Progenitor cell of endocrine pancreas (in vitro differentiated cells): ENCODE results near the gene BSN. TPM values are rescaled to one million over a fixed set of nuclear protein-coding genes. Genes with fewer than 3 reads are reported as not detected.

Source experiments
- DNase-seq: peaks from one replicate; pipeline ENCODE4 v3.0.0; 2021; ENCODE audit warnings: low spot score; ENCODE audit not compliant: unreplicated experiment
- H3K27ac Mint-ChIP-seq: 2 replicates; pipeline ENCODE4 v1.8.0; 2021; ENCODE audit warnings: mild to moderate bottlenecking, moderate library complexity, mixed read lengths
- H3K27me3 Mint-ChIP-seq: 2 replicates; pipeline ENCODE4 v1.8.0; 2021; ENCODE audit warnings: mixed read lengths
- H3K36me3 Mint-ChIP-seq: 2 replicates; pipeline ENCODE4 v1.8.0; 2022; ENCODE audit warnings: mixed read lengths; ENCODE audit not compliant: insufficient read depth
- H3K4me1 Mint-ChIP-seq: 2 replicates; pipeline ENCODE4 v1.8.0; 2021; ENCODE audit warnings: low read depth, mixed read lengths
- H3K4me3 Mint-ChIP-seq: 2 replicates; pipeline ENCODE4 v1.8.0; 2021; ENCODE audit warnings: low read depth, mild to moderate bottlenecking, moderate library complexity, mixed read lengths
- H3K9me3 Mint-ChIP-seq: 2 replicates; pipeline ENCODE4 v1.8.0; 2021; ENCODE audit warnings: low read depth, mixed read lengths
- total RNA-seq: library from RNA; stranded (reverse); gene quantifications from 2 replicates; pipeline ENCODE4 v1.2.1, GENCODE V29; 2021
- TF ChIP-seq, protein P1 (sequence below): fragments of 200-600 bp; sonication (generic); IDR thresholded peaks from one replicate; pipeline ENCODE4 v1.5.0; 2021; ENCODE audit warnings: antibody characterized with exemption, mild to moderate bottlenecking; ENCODE audit not compliant: unreplicated experiment

The BSN gene
- total RNA-seq, 1 donor from 2014 or later = 3.8 TPM

DNA sequence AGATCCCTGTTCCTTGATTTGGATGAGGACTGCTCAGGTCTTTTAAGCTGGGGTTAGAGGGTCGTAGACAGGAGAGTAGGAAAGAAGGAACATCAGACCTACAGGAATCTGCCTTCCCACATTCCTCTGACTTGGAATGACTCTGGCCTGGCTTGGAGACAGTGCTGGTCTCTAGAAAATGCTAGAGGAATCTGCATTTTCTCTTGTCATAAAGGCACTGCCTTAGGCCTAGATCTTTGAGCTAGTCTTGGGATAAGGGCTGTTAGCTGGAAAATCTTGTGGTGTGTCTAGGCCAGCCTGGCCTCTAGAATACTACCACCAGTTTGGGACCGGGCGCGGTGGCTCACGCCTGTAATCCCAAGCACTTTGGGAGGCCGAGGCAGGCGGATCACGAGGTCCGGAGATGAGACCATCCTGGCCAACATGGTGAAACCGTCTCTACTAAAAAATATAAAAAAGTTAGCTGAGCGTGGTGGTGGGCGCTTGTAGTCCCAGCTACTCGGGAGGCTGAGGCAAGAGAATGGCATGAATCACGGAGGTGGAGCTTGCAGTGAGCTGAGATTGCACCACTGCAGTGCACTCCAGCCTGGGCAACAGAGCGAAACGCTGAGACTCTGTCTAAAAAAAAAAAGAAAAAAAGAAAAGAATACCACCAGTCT, 17.3 kb upstream of the BSN start:
- H3K27ac Mint-ChIP-seq = peak overlapping the region; percentile 24
- no peaks in the 10 kb centered on the region for H3K27me3 Mint-ChIP-seq
- no peak overlapping the region for H3K4me3 Mint-ChIP-seq
- no peaks in the 10 kb centered on the region for H3K36me3 Mint-ChIP-seq
- DNase-seq = no peak
- H3K9me3 Mint-ChIP-seq = no peaks in the 10 kb centered on the region
- peaks cover 14% of the 10 kb centered on the region for H3K4me1 Mint-ChIP-seq
- TF ChIP-seq, protein P1, sequence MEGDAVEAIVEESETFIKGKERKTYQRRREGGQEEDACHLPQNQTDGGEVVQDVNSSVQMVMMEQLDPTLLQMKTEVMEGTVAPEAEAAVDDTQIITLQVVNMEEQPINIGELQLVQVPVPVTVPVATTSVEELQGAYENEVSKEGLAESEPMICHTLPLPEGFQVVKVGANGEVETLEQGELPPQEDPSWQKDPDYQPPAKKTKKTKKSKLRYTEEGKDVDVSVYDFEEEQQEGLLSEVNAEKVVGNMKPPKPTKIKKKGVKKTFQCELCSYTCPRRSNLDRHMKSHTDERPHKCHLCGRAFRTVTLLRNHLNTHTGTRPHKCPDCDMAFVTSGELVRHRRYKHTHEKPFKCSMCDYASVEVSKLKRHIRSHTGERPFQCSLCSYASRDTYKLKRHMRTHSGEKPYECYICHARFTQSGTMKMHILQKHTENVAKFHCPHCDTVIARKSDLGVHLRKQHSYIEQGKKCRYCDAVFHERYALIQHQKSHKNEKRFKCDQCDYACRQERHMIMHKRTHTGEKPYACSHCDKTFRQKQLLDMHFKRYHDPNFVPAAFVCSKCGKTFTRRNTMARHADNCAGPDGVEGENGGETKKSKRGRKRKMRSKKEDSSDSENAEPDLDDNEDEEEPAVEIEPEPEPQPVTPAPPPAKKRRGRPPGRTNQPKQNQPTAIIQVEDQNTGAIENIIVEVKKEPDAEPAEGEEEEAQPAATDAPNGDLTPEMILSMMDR = no peak

DNA sequence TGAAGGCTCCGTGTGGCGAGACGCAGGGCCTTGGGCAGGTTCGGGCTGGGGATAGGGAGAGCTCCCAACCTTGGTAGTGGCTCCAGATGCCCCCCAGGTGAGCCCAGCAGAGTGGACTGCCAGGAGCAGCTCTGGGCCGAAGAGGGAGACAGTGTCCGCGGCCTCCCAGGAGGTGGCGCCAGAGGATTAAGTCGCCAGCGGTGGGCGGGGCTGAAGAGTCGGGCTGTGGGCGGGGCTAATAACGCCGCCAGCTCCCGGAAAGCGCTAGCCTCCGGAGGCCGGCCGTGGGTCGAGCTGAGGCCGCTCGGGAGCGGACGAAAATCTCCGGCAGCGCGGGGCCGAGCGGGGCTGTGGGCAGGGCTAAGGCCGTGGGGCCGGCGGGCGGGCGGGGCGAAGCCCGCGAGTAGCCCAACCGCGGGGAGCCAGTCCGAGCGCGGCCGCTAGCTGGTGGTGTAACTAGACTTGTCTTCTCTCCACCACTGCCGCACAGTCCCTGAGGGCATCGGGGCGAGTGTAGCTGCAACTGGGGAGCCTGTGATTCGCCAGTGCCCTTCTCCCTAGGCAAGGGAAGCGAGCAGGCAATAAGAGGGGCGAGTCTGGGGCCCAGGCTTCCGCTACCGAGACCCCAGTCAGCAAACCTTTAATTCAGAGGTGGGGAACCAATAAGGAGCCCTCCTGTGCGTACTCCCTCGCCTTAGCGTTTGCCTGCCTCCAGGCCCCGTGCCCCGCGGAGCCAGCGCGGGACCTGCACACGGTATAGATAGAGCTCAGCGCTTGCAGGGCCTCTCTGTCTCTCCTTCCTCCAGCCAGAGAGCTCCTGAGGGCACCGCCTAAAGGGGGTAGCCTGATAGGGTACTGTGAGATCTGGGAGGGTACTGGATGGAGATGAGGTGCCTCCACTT, 14.4 kb upstream of the BSN start:
- TF ChIP-seq, protein P1 = peak; percentile 90
- peak; percentile 95 for DNase-seq
- Mint-ChIP-seq H3K4me3 (peak overlapping the region; percentile 72), H3K36me3 (no peaks in the 10 kb centered on the region), H3K4me1 (peaks cover 10% of the 10 kb centered on the region), H3K27ac (peak overlapping the region; percentile 86), H3K27me3 (peaks cover 18% of the 10 kb centered on the region), H3K9me3 (no peaks in the 10 kb centered on the region)

DNA sequence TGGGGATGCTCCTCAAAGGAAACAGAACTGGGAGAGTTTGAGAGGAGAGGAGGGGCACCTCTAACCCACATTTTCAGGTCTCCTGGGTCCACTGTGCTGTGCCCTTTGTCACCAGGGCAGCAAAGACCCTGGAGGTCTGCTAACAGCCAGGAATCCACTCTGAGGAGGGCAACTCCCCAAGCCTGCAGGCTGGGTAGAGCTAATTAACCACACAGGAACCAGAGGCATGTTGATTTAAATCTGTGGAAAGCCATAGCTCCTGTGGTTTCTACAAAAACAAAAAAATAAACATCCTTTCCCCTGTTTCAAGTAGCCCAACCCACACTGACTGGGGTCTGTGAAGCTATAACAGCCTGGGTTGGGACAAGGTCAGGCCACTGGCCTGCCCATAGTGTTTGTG, 2.2 kb upstream of the BSN start:
- H3K36me3 Mint-ChIP-seq = no peaks in the 10 kb centered on the region
- H3K27ac Mint-ChIP-seq = peak overlapping the region; percentile 82
- H3K4me3 Mint-ChIP-seq = peak overlapping the region; percentile 50
- H3K4me1 Mint-ChIP-seq = peaks cover 14% of the 10 kb centered on the region
- TF ChIP-seq, protein P1 = no peak
- H3K9me3 Mint-ChIP-seq = no peaks in the 10 kb centered on the region
- DNase-seq = no peak
- H3K27me3 Mint-ChIP-seq = peaks cover 21% of the 10 kb centered on the region

DNA sequence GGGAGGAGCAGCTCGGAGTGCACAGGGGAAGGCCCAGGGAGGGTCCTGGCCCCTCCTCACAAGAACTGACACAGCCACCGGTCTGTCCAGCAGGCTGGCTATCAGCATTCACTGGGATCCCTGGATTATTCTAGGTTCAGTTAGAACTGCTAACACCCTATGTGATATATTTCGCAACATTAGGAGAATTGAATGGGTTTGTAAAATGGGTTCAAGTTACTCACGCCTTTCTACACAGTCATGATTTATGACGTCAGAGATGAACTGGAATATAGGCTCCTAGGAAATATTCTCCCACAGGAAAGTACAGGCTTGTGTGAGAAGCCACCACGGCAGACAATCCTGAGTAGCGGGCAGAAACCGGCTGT, 969 bp upstream of the BSN start:
- Mint-ChIP-seq H3K36me3 (no peaks in the 10 kb centered on the region), H3K4me3 (peak overlapping the region; percentile 91), H3K4me1 (peaks cover 14% of the 10 kb centered on the region), H3K27ac (peak overlapping the region; percentile 98), H3K9me3 (no peaks in the 10 kb centered on the region), H3K27me3 (peaks cover 16% of the 10 kb centered on the region)
- no peak for DNase-seq
- TF ChIP-seq, protein P1 = no peak

DNA sequence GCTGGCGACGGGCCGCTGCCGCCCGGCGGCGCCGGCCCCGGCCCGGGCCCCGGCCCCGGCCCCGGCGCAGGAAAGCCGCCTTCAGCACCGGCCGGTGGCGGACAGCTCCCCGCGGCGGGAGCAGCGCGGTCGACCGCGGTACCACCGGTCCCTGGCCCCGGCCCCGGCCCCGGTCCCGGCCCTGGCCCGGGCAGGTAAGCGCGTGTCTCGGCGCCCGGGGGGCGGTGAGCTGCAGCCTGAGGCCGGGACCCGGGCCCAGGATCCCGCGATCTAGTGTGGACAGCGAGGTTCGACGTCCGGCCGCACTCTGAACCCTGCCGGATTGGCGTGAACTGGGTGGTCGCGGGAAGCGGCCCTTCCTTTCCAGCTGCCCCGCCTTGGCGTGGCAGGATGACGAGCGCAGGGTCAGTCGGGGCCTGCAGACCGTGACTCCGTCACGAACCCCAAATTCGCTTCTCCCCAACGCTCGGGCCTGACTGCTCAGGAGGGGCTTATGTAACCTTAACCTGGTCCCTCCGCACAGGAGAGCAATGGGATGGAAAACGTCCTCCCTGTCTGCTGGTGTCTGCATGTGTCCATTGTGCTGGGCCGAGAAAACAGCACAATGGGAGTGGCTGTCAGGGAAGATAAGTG, 472 bp downstream of the BSN start:
- peaks cover 14% of the 10 kb centered on the region for H3K4me1 Mint-ChIP-seq
- H3K36me3 Mint-ChIP-seq = no peaks in the 10 kb centered on the region
- peak; percentile 74 for DNase-seq
- H3K9me3 Mint-ChIP-seq = peaks cover 4% of the 10 kb centered on the region
- peak overlapping the region; percentile 86 for H3K27ac Mint-ChIP-seq
- H3K27me3 Mint-ChIP-seq = peaks cover 15% of the 10 kb centered on the region
- H3K4me3 Mint-ChIP-seq = peak overlapping the region; percentile 72
- TF ChIP-seq, protein P1 = no peak
